ENCODE results near the gene LGR6.

The LGR6 gene

GRCh38 chr1:202264300-202264699 is 70.7 kb downstream of the LGR6 start:
- no peak for TF ChIP-seq FOXP2 (optimal IDR thresholded peaks at IDR 0.05; ENCODE audit: borderline replicate concordance, extremely low read depth, extremely low read length, insufficient read depth)
- TF ChIP-seq POLR2AphosphoS5 (IDR thresholded peaks at IDR 0.05; ENCODE audit: low read depth, low read length) = no peak
- no peak for TF ChIP-seq REST (IDR thresholded peaks at IDR 0.05; ENCODE audit: insufficient read depth in 1 of 2, low read depth in 2 of 2, low read length in 2 of 2)
- no peak for TF ChIP-seq TAF1 (IDR thresholded peaks at IDR 0.05; ENCODE audit: borderline replicate concordance, insufficient read depth, low read length)
- no peak for TF ChIP-seq SIN3A (IDR thresholded peaks at IDR 0.05; ENCODE audit: borderline replicate concordance, insufficient read depth, low read length)

GRCh38 chr1:202264726-202265125 is 71.1 kb downstream of the LGR6 start:
- TF ChIP-seq POLR2AphosphoS5 (IDR thresholded peaks at IDR 0.05; ENCODE audit: low read depth, low read length) (no peak), TAF1 (IDR thresholded peaks at IDR 0.05; ENCODE audit: borderline replicate concordance, insufficient read depth, low read length) (no peak), SIN3A (IDR thresholded peaks at IDR 0.05; ENCODE audit: borderline replicate concordance, insufficient read depth, low read length) (no peak), FOXP2 (optimal IDR thresholded peaks at IDR 0.05; ENCODE audit: borderline replicate concordance, extremely low read depth, extremely low read length, insufficient read depth) (no peak), REST (IDR thresholded peaks at IDR 0.05; ENCODE audit: insufficient read depth in 1 of 2, low read depth in 2 of 2, low read length in 2 of 2) (no peak)

- TF ChIP-seq TAF1 (IDR thresholded peaks at IDR 0.05; ENCODE audit: borderline replicate concordance, insufficient read depth, low read length) = no peak
- TF ChIP-seq POLR2AphosphoS5 (IDR thresholded peaks at IDR 0.05; ENCODE audit: low read depth, low read length) = no peak
- TF ChIP-seq REST (IDR thresholded peaks at IDR 0.05; ENCODE audit: insufficient read depth in 1 of 2, low read depth in 2 of 2, low read length in 2 of 2) = no peak
- no peak for TF ChIP-seq FOXP2 (optimal IDR thresholded peaks at IDR 0.05; ENCODE audit: borderline replicate concordance, extremely low read depth, extremely low read length, insufficient read depth)
- no peak for TF ChIP-seq SIN3A (IDR thresholded peaks at IDR 0.05; ENCODE audit: borderline replicate concordance, insufficient read depth, low read length)
Measured at GRCh38 chr1:202266061-202266765, 72.6 kb downstream of the LGR6 start.

GRCh38 chr1:202268032-202268431 is 74.4 kb downstream of the LGR6 start:
- TF ChIP-seq TAF1 (IDR thresholded peaks at IDR 0.05; ENCODE audit: borderline replicate concordance, insufficient read depth, low read length) (no peak), SIN3A (IDR thresholded peaks at IDR 0.05; ENCODE audit: borderline replicate concordance, insufficient read depth, low read length) (no peak), REST (IDR thresholded peaks at IDR 0.05; ENCODE audit: insufficient read depth in 1 of 2, low read depth in 2 of 2, low read length in 2 of 2) (no peak), POLR2AphosphoS5 (IDR thresholded peaks at IDR 0.05; ENCODE audit: low read depth, low read length) (no peak), FOXP2 (optimal IDR thresholded peaks at IDR 0.05; ENCODE audit: borderline replicate concordance, extremely low read depth, extremely low read length, insufficient read depth) (no peak)

All from PFSK-1 (cell line).